Small intestine (tissue), 7 donors: Measurements from ENCODE around the gene MYLK. TPM values are rescaled to one million over a fixed set of nuclear protein-coding genes. Genes with fewer than 3 reads are reported as not detected.

ENCODE experiments used
- DNase-seq, 2 donors: peaks; one replicate each; pipeline versions ENCODE4 v3.0.0 to v3.0.0-alpha.2; 2013
- FAIRE-seq: peaks from 2 replicates; lab custom pipeline; 2012; peaks lifted over from hg19 to GRCh38; lab: Jason Lieb, UNC
- H3K27ac ChIP-seq, 3 donors: one replicate each; pipeline ENCODE4 v1.5.1; 2013; ENCODE audit warnings: low read length in 2 of 3, mild to moderate bottlenecking in 2 of 3, control low read depth in 1 of 3, inconsistent platforms in 1 of 3, low read depth in 1 of 3, moderate library complexity in 1 of 3
- H3K27me3 ChIP-seq, 3 donors: one replicate each; pipeline ENCODE4 v1.6.1; 2013; ENCODE audit warnings: low read length in 3 of 3, inconsistent platforms in 1 of 3; ENCODE audit not compliant: control insufficient read depth in 3 of 3, insufficient read depth in 3 of 3
- H3K36me3 ChIP-seq, 3 donors: one replicate each; pipeline ENCODE4 v1.6.1; 2013; ENCODE audit warnings: low read length in 3 of 3, inconsistent platforms in 1 of 3, low read depth in 1 of 3, mild to moderate bottlenecking in 1 of 3, moderate library complexity in 1 of 3; ENCODE audit not compliant: control insufficient read depth in 3 of 3, insufficient read depth in 2 of 3
- H3K4me1 ChIP-seq, 3 donors: one replicate each; pipeline ENCODE4 v1.6.1; 2013; ENCODE audit warnings: low read length in 2 of 3, inconsistent platforms in 1 of 3, low read depth in 1 of 3, mild to moderate bottlenecking in 1 of 3, moderate library complexity in 1 of 3; ENCODE audit not compliant: control insufficient read depth in 3 of 3, insufficient read depth in 2 of 3
- H3K4me3 ChIP-seq, 3 donors: one replicate each; pipeline ENCODE4 v1.5.1; 2013; ENCODE audit warnings: low read length in 3 of 3, control low read depth in 1 of 3, inconsistent platforms in 1 of 3, low read depth in 1 of 3, mild to moderate bottlenecking in 1 of 3, moderate library complexity in 1 of 3
- H3K9me3 ChIP-seq, 2 donors: one replicate each; pipeline ENCODE4 v1.6.1; 2013; ENCODE audit warnings: low read depth in 1 of 2, low read length in 1 of 2; ENCODE audit not compliant: control insufficient read depth in 2 of 2, insufficient read depth in 1 of 2
- WGBS, 3 donors: extraction: QIAGEN DNeasy Blood & Tissue Kit; methylation state at CpG; one replicate each; pipeline ENCODE4 v1.1.7; 2013; 5-methylcytosine and 5-hydroxymethylcytosine counted together
- polyA plus RNA-seq, 4 donors: library from polyadenylated mRNA; stranded (reverse) in 3 of 4; unstranded in 1 of 4; fragments of 200-250 nt in 3 of 4; fragments of 120-200 nt in 1 of 4; gene quantifications; one replicate each; pipeline versions ENCODE4 v1.2.1 to v1.2.3, GENCODE V29; 2013
- donor health status: healthy with polysubstance abuse.
- donor health status: control.
- donor health status: control.
- donor health status: Bipolar disorder and iron deficiency.
- donor health status: healthy.

The MYLK gene
- polyA plus RNA-seq, 4 donors = 2.2 to 51.5 (median 24.5) TPM

DNA sequence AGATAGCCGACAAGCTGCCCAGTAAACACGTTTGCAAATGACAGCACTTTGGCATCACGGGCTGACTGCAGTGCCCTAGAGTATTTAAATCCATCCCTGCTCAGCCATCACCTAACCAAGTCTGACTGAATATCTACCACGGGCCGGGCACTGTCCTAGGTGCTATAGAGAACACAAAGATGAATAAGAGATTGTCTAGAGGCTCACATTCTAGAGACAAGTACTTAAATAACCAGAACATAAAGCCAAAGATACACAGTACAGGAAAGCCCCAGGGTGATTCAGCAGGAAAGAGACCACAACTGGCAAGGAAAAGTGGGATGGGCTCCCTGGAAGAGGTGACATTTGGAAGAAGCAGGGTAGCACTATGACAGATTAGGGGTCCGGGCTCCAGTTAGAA is 103.5 kb downstream of the MYLK start:
- 79 to 87% (median 86%) methylated on average over 6 of the region's 6 CpGs for WGBS, 3 donors
- no peak overlapping the region for H3K27ac ChIP-seq
- no peaks in the 10 kb centered on the region for H3K27me3 ChIP-seq
- FAIRE-seq (no peak), DNase-seq (no peak)
- no peaks in the 10 kb centered on the region for H3K36me3 ChIP-seq
- peaks cover 0 to 20% (median 0%) of the 10 kb centered on the region in 3 donors for H3K4me1 ChIP-seq
- H3K4me3 ChIP-seq = no peak overlapping the region
- H3K9me3 ChIP-seq = no peaks in the 10 kb centered on the region

DNA sequence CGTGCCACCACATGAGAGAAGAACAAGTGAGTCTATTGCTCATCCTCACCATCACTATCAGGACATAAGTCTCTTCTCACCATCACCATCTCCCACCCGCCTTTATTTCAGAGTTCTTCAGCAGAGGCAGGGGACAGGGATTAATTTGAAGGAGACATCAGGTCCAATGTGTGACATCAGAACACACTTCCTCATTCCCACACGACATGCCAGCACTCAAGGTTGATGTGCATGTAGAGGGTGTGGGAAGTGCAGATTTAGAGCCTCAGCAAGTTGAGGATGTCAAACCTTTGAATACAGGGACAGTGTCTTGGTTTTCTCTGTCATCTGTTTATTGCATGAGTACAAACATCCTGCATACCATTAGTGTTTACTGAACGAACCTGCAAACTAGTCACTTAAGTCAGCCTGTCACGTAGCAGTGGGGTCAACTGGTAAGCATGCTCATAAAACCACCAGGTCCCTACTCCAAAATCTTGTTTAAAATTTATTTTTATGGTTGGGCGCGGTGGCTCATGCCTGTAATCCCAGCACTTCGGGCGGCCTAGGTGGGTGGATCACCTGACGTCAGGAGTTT is 104.4 kb downstream of the MYLK start:
- H3K9me3 ChIP-seq = no peaks in the 10 kb centered on the region
- H3K4me1 ChIP-seq = peaks cover 0 to 20% (median 0%) of the 10 kb centered on the region in 3 donors
- WGBS, 3 donors = 78 to 83% (median 81%) methylated on average over 10 of the region's 10 CpGs
- no peak overlapping the region for H3K4me3 ChIP-seq
- no peak for FAIRE-seq
- no peaks in the 10 kb centered on the region for H3K27me3 ChIP-seq
- no peaks in the 10 kb centered on the region for H3K36me3 ChIP-seq
- no peak for DNase-seq
- H3K27ac ChIP-seq = no peak overlapping the region

DNA sequence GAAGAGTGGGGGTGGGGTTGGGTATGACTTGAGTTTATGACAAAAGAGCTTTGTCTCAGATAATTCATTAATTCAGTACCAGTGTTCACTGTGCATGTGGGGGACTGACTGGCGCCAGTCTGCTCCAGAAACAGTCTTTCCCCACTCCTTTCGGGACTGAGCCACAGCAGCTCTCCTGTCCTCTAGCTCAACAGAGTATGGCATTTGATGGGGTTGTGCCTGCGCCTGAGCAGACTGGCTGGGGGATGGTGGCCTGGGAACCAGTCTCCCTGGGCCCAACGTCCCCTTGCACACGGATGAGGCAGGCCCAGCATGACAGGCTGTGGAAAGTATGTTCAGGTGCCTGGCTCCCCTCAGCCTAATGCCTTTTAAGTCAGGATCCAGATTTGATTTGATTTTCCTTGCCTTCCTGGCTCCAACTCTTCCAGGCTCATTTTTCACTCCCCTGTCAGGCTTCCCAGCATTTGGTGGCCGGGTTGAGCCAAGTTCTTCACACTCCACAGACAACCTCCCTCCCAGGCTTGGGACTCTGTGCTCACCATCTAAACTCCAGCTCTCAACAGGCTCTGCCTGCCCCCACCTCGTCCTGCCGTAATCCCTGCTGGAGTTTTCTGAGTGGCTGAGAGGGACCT is 105.0 kb downstream of the MYLK start:
- Histone ChIP-seq H3K27ac (peak overlapping the region in 1 of 3 donors; percentile 6), H3K4me3 (no peak overlapping the region), H3K9me3 (no peaks in the 10 kb centered on the region), H3K4me1 (peaks cover 0 to 14% (median 0%) of the 10 kb centered on the region in 3 donors), H3K27me3 (no peaks in the 10 kb centered on the region), H3K36me3 (no peaks in the 10 kb centered on the region)
- WGBS, 3 donors = 75 to 86% (median 83%) methylated on average over 8 of the region's 8 CpGs
- no peak for FAIRE-seq
- no peak for DNase-seq

DNA sequence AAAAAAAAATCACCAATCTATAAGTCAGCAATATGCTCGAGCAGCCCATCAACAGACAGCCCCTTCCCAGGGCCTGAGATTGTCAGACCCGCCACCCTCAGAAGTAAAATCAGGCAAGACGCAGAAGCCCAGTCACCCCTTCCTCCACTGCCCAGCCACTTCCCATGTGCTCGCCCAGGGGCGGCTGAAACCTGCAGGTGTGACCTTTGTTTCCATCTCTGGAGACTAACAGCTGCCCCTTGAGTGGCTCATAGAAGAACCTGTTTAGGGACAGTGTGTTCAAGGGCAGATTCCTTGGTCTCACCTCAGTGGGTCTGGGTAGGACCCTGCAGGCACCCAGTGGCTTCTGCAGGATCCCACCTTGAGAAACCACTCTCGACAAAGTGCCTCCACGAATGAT is 105.6 kb downstream of the MYLK start:
- H3K27ac ChIP-seq = no peak overlapping the region
- no peaks in the 10 kb centered on the region for H3K27me3 ChIP-seq
- H3K9me3 ChIP-seq = no peaks in the 10 kb centered on the region
- 56 to 85% (median 74%) methylated on average over 7 of the region's 7 CpGs for WGBS, 3 donors
- DNase-seq (no peak), FAIRE-seq (no peak)
- no peaks in the 10 kb centered on the region for H3K36me3 ChIP-seq
- peaks cover 0 to 8% (median 0%) of the 10 kb centered on the region in 3 donors for H3K4me1 ChIP-seq
- no peak overlapping the region for H3K4me3 ChIP-seq

DNA sequence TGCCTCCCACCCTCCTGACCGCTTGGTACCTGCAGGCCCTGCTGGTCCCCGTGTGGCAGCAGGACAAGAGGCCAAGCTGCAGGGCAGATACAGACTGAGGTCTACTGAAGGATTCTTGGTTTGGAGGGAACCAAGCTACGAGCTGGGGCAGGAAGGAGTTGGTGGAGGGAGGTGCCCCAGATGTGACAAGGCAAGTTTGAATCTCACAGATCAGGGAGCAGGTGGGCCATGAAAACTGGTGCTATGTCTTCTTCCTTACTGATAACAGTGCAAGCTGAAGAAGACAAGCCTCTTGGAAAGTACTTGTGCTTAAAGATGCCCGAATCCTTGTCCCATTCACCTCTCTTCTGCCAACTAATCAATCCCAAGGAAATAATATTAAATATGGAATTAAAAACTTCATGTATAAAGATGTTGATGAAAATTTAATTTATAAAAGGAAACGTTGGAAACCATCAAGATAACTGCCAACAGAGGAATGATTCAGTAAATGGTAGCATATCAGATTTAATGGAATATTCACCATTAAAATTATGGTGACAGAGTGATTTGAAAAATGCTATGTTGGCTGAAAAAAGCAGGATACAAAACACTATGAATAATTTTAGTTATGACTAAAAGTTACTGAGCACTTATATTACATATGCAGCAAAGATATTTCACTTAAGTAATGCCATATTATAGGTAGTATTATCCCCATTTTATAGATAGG is 107.9 kb downstream of the MYLK start:
- no peaks in the 10 kb centered on the region for H3K9me3 ChIP-seq
- 75 to 83% (median 81%) methylated on average over 5 of the region's 5 CpGs for WGBS, 3 donors
- H3K27me3 ChIP-seq = no peaks in the 10 kb centered on the region
- H3K27ac ChIP-seq = no peak overlapping the region
- FAIRE-seq (no peak), DNase-seq (no peak)
- no peaks in the 10 kb centered on the region for H3K36me3 ChIP-seq
- peaks cover 0 to 3% (median 0%) of the 10 kb centered on the region in 3 donors for H3K4me1 ChIP-seq
- no peak overlapping the region for H3K4me3 ChIP-seq

DNA sequence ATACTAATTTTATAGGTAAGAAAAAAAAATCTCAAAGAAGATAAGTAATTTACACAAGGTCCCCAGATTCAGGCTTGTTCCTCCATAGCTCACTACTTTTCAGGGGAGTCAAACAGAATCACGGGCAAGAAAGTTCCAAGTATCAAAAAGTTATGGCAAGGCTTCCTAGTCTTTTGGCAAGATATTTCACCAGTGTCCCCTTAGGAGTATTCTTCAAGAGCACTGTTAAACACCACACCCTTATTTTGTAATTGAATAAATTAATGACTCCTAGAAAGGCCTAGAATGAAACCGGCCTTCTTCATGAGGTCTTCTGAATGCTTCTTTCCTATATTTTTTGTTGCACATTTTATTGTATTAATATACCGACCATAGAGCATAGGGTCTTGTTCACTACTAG is 109.7 kb downstream of the MYLK start:
- Histone ChIP-seq H3K4me1 (peaks cover 0 to 3% (median 0%) of the 10 kb centered on the region in 3 donors), H3K9me3 (no peaks in the 10 kb centered on the region), H3K27me3 (no peaks in the 10 kb centered on the region), H3K4me3 (no peak overlapping the region), H3K27ac (no peak overlapping the region), H3K36me3 (no peaks in the 10 kb centered on the region)
- DNase-seq = no peak
- 84 to 92% (median 89%) methylated on average over 3 of the region's 3 CpGs for WGBS, 3 donors
- no peak for FAIRE-seq

DNA sequence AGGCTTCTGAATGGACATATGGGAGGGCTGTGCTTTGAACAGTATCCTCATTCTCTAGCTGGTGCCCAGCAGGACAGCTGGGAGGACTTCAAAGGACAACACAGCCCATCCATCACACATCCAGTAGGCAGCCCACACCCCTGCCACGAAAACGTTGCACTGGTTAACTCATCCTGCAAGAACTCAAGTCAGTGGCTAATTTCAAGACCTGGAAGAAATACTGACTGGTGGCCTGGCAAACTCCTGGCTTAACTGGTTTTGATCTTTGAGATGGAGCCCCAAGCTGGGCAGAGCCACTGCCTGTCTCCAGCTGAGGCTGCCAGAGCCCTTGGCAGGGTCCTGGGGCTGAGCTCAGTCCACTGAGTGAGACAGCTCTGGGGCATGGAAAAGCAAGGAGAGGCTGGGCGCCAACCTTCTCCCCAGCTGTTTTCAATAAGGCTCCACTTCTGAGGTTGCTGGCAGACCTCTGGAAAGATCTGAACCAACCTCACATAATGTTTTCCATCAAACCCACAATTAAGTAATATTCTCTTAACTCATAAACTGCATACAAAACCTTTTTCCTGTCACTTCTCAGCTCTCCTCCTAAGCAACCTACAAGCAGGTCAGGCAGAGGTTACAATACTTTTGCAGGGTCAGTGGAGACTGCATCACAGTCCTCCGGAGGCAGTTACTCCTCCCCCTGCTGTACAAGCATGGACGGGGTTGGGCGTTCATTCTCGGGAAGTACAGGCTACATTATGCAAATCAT is 110.3 kb downstream of the MYLK start:
- Histone ChIP-seq H3K27me3 (no peaks in the 10 kb centered on the region), H3K27ac (no peak overlapping the region), H3K9me3 (no peaks in the 10 kb centered on the region), H3K36me3 (no peaks in the 10 kb centered on the region), H3K4me1 (no peaks in the 10 kb centered on the region), H3K4me3 (no peak overlapping the region)
- DNase-seq (no peak), FAIRE-seq (no peak)
- 69 to 79% (median 77%) methylated on average over 7 of the region's 7 CpGs for WGBS, 3 donors

DNA sequence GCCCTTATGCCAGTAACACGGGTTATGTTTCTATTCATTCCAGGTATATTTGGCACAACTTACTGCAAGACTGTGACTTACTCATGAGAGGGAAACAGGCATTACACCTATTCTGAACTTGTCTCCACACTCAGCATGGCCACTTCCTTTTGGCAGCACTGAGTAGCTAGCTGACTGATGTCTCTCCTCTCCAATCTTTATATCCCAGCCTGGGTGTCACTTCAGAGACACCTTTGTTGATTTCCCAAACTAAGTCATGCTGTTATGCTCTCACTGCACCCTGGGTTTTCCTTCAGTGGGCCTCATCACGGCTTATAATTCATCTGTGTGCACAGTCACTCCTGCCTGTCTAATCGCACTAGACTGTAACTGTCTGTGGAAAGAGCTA is 114.8 kb downstream of the MYLK start:
- Histone ChIP-seq H3K4me1 (peaks cover 0 to 4% (median 0%) of the 10 kb centered on the region in 3 donors), H3K27ac (no peak overlapping the region), H3K36me3 (no peaks in the 10 kb centered on the region), H3K27me3 (no peaks in the 10 kb centered on the region), H3K9me3 (no peaks in the 10 kb centered on the region), H3K4me3 (no peak overlapping the region)
- WGBS, 3 donors = 82 to 88% (median 87%) methylated on average over 3 of the region's 3 CpGs
- FAIRE-seq = no peak
- no peak for DNase-seq
